Fibroblast of villous mesenchyme (primary cell): ENCODE results near the gene CACNG5. TPM values are rescaled to one million over a fixed set of nuclear protein-coding genes. Genes with fewer than 3 reads are reported as not detected.

ENCODE experiments used
- DNase-seq: peaks from one replicate; pipeline ENCODE4 v3.0.0-alpha.2; 2010; ENCODE audit warnings: low read depth
- H3K4me3 ChIP-seq: 2 replicates; pipeline ENCODE4 v1.5.1; 2011; ENCODE audit warnings: low read depth, mild to moderate bottlenecking, low read length
- total RNA-seq: library from RNA; depleted of rRNA; stranded (reverse); fragments of >200 nt; gene quantifications from 2 replicates; pipeline ENCODE4 v1.2.3, GENCODE V29; 2012
- TF ChIP-seq, protein P1 (sequence below): IDR thresholded peaks from 2 replicates; pipeline ENCODE4 v1.5.1; 2012; ENCODE audit warnings: low read depth, mild to moderate bottlenecking, low read length; ENCODE audit not compliant: insufficient read depth

The CACNG5 gene
- total RNA-seq, 1 donor: not detected

DNA sequence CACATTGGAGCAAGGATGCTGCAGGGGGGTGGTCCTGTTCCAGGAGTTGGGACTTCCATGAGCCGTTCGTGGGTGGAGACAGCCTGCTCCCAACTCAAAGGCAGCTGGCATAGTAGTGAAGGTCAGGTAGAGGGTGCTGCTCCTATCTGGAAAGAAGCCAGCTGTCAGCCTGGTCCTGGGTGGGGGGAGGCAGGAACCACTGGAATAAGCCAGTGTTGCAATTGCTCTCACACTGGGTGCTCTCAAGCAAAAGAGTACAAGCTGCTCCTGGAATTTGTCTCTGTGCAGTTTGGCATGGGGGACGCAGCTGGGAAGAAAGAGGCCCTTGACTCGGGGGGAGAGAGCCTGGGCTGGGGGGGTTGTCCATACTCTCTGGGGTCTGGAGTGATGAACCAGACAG lies 8.7 kb downstream of the CACNG5 start:
- no peak for DNase-seq
- TF ChIP-seq, protein P1, sequence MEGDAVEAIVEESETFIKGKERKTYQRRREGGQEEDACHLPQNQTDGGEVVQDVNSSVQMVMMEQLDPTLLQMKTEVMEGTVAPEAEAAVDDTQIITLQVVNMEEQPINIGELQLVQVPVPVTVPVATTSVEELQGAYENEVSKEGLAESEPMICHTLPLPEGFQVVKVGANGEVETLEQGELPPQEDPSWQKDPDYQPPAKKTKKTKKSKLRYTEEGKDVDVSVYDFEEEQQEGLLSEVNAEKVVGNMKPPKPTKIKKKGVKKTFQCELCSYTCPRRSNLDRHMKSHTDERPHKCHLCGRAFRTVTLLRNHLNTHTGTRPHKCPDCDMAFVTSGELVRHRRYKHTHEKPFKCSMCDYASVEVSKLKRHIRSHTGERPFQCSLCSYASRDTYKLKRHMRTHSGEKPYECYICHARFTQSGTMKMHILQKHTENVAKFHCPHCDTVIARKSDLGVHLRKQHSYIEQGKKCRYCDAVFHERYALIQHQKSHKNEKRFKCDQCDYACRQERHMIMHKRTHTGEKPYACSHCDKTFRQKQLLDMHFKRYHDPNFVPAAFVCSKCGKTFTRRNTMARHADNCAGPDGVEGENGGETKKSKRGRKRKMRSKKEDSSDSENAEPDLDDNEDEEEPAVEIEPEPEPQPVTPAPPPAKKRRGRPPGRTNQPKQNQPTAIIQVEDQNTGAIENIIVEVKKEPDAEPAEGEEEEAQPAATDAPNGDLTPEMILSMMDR: no peak
- H3K4me3 ChIP-seq: no peak overlapping the region

DNA sequence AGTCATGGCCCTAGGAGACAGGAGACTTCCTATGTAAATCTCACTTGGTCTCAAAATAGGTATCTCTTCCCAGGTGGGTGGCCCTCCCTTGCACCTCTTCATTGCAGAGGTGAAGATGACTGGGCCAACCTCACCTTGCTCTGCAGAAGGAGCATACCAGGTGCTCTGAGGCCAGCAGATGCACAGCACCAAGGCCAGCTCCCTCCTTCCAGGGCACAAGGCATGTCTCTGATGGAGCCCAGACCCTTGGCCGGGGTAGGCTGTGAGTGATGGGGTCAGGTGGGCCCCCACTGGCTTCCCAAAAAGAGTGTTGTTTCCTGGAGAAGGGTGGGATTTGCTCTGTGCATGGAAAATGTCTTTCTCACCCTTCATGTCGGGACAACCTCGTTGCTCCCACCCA lies 12.8 kb downstream of the CACNG5 start:
- TF ChIP-seq, protein P1: no peak
- H3K4me3 ChIP-seq: no peak overlapping the region
- DNase-seq: no peak

DNA sequence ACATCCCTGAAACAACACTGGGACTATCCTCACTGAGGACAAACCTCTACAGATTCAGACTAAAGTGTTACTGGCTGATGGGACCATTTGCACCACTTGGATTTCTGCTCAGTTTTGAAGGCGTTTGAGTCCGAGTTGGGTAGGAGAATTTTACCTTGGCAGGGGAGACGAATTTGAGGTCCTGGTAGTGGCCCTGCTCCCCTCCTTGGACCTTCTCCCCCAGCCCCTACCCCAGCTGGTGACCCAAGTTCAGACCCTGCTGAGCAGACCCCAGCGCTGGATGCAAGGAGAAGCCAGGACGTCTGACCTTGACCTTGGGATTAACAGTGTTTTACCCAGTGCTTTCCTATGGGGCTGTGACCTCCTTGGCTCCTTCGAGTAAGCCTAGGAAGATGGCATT lies 13.6 kb downstream of the CACNG5 start:
- DNase-seq: no peak
- TF ChIP-seq, protein P1: no peak
- no peak overlapping the region for H3K4me3 ChIP-seq

DNA sequence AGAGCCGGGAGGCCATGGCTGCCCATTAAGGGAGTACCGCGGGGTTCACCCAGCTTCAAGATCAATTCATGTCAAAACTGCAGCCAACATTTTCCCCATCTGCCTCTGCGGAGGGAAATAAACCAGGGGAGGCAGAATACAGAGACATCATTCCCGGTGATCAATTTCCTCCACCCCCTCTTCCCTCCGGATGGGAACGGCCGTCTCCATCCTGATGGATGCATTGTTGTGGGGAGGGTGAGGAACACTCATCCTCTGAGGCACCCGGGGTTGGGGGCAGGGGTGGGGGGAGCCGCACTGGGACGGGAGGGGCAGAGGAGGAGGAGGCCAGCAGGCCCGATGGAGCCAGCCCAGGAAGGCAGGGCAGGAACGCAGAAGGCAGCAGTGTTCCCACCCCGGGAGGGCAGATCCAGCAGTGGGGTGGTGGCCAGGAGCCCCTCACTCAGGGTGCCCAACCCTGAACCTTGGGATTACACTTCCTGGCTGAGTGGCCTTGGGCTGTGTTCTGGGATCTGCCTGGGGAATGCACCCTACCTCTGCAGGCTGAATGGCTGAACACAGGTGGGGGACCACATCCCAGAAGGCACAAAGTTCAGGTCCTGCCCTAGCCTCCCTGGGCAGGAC lies 14.2 kb downstream of the CACNG5 start:
- H3K4me3 ChIP-seq: no peak overlapping the region
- TF ChIP-seq, protein P1: no peak
- no peak for DNase-seq

DNA sequence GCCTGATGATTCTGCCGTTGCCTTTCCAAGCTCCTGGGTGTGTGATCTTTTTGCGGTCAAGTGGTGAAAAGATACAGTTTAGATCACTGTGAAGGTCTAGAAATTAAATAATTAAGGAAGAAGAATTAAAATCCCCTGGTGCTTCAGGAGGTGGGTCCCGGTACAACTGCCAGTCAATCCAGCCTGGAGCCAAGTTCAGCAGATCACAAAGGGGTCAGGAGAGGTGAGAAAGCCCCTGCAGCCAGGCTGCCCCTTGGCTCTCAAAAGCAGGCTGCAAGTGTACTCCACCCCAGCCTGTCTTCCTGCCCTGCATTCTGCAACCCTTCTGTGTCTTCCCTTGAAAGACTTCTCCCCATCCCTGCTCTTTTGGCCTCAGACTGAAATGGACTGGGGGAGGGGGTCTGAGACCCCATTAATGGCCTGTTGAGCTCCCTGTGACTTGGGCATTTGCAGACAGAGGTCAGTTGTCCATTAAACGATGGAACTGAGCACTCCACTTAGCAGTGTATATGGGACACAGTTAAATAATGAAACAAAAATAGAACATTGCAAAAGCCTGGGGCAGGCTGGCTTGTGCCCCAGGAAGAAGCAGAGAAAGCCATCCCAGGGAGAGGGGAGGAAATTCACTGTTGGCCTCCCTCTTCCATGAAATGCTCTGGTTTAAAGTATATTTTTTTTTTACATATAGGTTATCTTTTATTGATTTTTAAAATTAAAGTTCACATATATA lies 15.1 kb downstream of the CACNG5 start:
- TF ChIP-seq, protein P1: no peak
- DNase-seq: no peak
- no peak overlapping the region for H3K4me3 ChIP-seq

DNA sequence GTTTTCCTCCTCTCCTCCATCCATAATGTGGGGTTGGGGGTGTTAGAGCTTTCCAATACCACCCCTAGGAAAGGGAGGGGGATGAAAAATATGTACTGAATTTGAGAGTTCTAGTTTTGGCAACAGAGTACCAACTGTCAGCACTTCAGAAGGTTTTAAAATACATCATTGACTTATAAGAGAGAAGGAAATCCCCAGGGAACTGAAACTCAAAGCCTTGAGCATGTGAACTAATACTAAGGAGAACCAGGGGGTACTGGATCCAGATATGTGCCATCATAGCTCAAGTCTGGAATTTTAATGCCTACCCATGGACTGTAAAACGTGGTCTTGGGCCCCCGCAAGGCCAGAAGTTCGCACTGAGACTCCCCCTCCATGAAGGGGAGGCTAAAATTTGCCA lies 15.8 kb downstream of the CACNG5 start:
- TF ChIP-seq, protein P1: no peak
- no peak for DNase-seq

More for the DNA sequence above, 15.8 kb downstream of the CACNG5 start:
- H3K4me3 ChIP-seq: no peak overlapping the region
